ENCODE data around the gene RBBP7. TPM values are rescaled to one million over a fixed set of nuclear protein-coding genes. Genes with fewer than 3 reads are reported as not detected.
A peak's percentile ranks its signal among the peaks of the same experiment; 100 is the strongest.

RBBP7 gene
- total RNA-seq, 4 donors from 2014 or later, result 62.9 to 88.8 (median 66.0) TPM

GRCh38 chrX:16883487-16883804 is 13.3 kb upstream of the RBBP7 start:
- Histone ChIP-seq H3K27ac (no peak overlapping the region), H3K36me3 (no peaks in the 10 kb centered on the region), H3K9me3 (no peaks in the 10 kb centered on the region), H3K4me3 (no peak overlapping the region), H3K4me1 (no peaks in the 10 kb centered on the region), H3K27me3 (no peaks in the 10 kb centered on the region)
- TF ChIP-seq CTCF (IDR thresholded peaks at IDR 0.05) (no peak), EP300 (IDR thresholded peaks at IDR 0.05) (no peak), POLR2A (IDR thresholded peaks at IDR 0.05) (no peak), POLR2AphosphoS5 (IDR thresholded peaks at IDR 0.05) (no peak)
- WGBS, result 57% methylated on average over 3 of the region's 3 CpGs
- no peak for DNase-seq (ENCODE audit: low spot score in 2 of 2)

GRCh38 chrX:16882702-16883486 is 12.7 kb upstream of the RBBP7 start:
- DNase-seq (ENCODE audit: low spot score in 2 of 2), result peak; percentile 77 to 80
- Histone ChIP-seq H3K4me1 (no peaks in the 10 kb centered on the region), H3K27me3 (no peaks in the 10 kb centered on the region), H3K4me3 (peak overlapping the region; percentile 51), H3K36me3 (no peaks in the 10 kb centered on the region), H3K9me3 (no peaks in the 10 kb centered on the region), H3K27ac (peak overlapping the region; percentile 48)
- 15% methylated on average over 24 of the region's 27 CpGs for WGBS
- TF ChIP-seq POLR2AphosphoS5 (IDR thresholded peaks at IDR 0.05), result no peak
- TF ChIP-seq CTCF (IDR thresholded peaks at IDR 0.05), result peak; percentile 37 to 48
- no peak for TF ChIP-seq POLR2A (IDR thresholded peaks at IDR 0.05)
- TF ChIP-seq EP300 (IDR thresholded peaks at IDR 0.05), result no peak

- TF ChIP-seq POLR2A (IDR thresholded peaks at IDR 0.05), result no peak
- TF ChIP-seq CTCF (IDR thresholded peaks at IDR 0.05), result no peak
- TF ChIP-seq EP300 (IDR thresholded peaks at IDR 0.05), result no peak
- TF ChIP-seq POLR2AphosphoS5 (IDR thresholded peaks at IDR 0.05), result no peak
- 25% methylated on average over 7 of the region's 7 CpGs for WGBS
- H3K4me1 ChIP-seq, result no peaks in the 10 kb centered on the region
- no peaks in the 10 kb centered on the region for H3K36me3 ChIP-seq
- H3K27ac ChIP-seq, result no peak overlapping the region
- H3K27me3 ChIP-seq, result no peaks in the 10 kb centered on the region
- H3K9me3 ChIP-seq, result no peaks in the 10 kb centered on the region
- H3K4me3 ChIP-seq, result peak overlapping the region; percentile 51
- DNase-seq (ENCODE audit: low spot score in 2 of 2), result no peak
Measured at GRCh38 chrX:16882169-16882568, 12.0 kb upstream of the RBBP7 start.

GRCh38 chrX:16876696-16877095 is 6.5 kb upstream of the RBBP7 start:
- Histone ChIP-seq H3K27ac (no peak overlapping the region), H3K36me3 (no peaks in the 10 kb centered on the region), H3K4me3 (no peak overlapping the region), H3K4me1 (no peaks in the 10 kb centered on the region), H3K9me3 (no peaks in the 10 kb centered on the region), H3K27me3 (no peaks in the 10 kb centered on the region)
- 67% methylated on average over 1 of the region's 1 CpG for WGBS
- TF ChIP-seq CTCF (IDR thresholded peaks at IDR 0.05), result no peak
- DNase-seq (ENCODE audit: low spot score in 2 of 2), result no peak

- Histone ChIP-seq H3K4me1 (peaks cover 2% of the 10 kb centered on the region), H3K4me3 (no peak overlapping the region), H3K9me3 (no peaks in the 10 kb centered on the region), H3K27me3 (no peaks in the 10 kb centered on the region), H3K36me3 (no peaks in the 10 kb centered on the region), H3K27ac (no peak overlapping the region)
- WGBS, result 76% methylated on average over 5 of the region's 5 CpGs
- no peak for TF ChIP-seq CTCF (IDR thresholded peaks at IDR 0.05)
- no peak for TF ChIP-seq EP300 (IDR thresholded peaks at IDR 0.05)
- TF ChIP-seq POLR2A (IDR thresholded peaks at IDR 0.05), result no peak
- no peak for TF ChIP-seq POLR2AphosphoS5 (IDR thresholded peaks at IDR 0.05)
- DNase-seq (ENCODE audit: low spot score in 2 of 2), result no peak
Measured at GRCh38 chrX:16874458-16875095, 4.4 kb upstream of the RBBP7 start.

Measured in suprapubic skin (tissue), 4 donors.